ENCODE results near the gene RIN3.

Gene RIN3

GRCh38 chr14:92494512-92494911 lies 19.1 kb upstream of the RIN3 start:
- Mint-ChIP-seq H3K4me3 (no peak overlapping the region), H3K4me1 (no peaks in the 10 kb centered on the region), H3K9me3 (no peaks in the 10 kb centered on the region), H3K36me3 (no peaks in the 10 kb centered on the region), H3K27ac (no peak overlapping the region), H3K27me3 (no peaks in the 10 kb centered on the region)

- Mint-ChIP-seq H3K27me3 (no peaks in the 10 kb centered on the region), H3K36me3 (no peaks in the 10 kb centered on the region), H3K27ac (no peak overlapping the region), H3K9me3 (no peaks in the 10 kb centered on the region), H3K4me1 (no peaks in the 10 kb centered on the region), H3K4me3 (no peak overlapping the region)
Measured at GRCh38 chr14:92495027-92495426, 18.6 kb upstream of the RIN3 start.

GRCh38 chr14:92496191-92496857 lies 17.3 kb upstream of the RIN3 start:
- Mint-ChIP-seq H3K27me3 (no peaks in the 10 kb centered on the region), H3K4me3 (no peak overlapping the region), H3K27ac (no peak overlapping the region), H3K4me1 (no peaks in the 10 kb centered on the region), H3K9me3 (no peaks in the 10 kb centered on the region), H3K36me3 (no peaks in the 10 kb centered on the region)

- Mint-ChIP-seq H3K36me3 (no peaks in the 10 kb centered on the region), H3K27me3 (no peaks in the 10 kb centered on the region), H3K9me3 (no peaks in the 10 kb centered on the region), H3K27ac (peak overlapping the region; percentile 41), H3K4me1 (no peaks in the 10 kb centered on the region), H3K4me3 (no peak overlapping the region)
Measured at GRCh38 chr14:92497391-92497790, 16.2 kb upstream of the RIN3 start.

- Mint-ChIP-seq H3K4me1 (no peaks in the 10 kb centered on the region), H3K4me3 (no peak overlapping the region), H3K36me3 (no peaks in the 10 kb centered on the region)
Measured at GRCh38 chr14:92499234-92499633, 14.3 kb upstream of the RIN3 start.

GRCh38 chr14:92500491-92500941 lies 13.1 kb upstream of the RIN3 start:
- Mint-ChIP-seq H3K9me3 (no peaks in the 10 kb centered on the region), H3K27ac (no peak overlapping the region), H3K36me3 (no peaks in the 10 kb centered on the region), H3K4me3 (no peak overlapping the region), H3K27me3 (no peaks in the 10 kb centered on the region), H3K4me1 (no peaks in the 10 kb centered on the region)

More at GRCh38 chr14:92499234-92499633, 14.3 kb upstream of the RIN3 start:
- no peak overlapping the region for H3K27ac Mint-ChIP-seq
- no peaks in the 10 kb centered on the region for H3K9me3 Mint-ChIP-seq
- no peaks in the 10 kb centered on the region for H3K27me3 Mint-ChIP-seq

GRCh38 chr14:92501891-92502351 lies 11.7 kb upstream of the RIN3 start:
- H3K4me1 Mint-ChIP-seq, result peaks cover 5% of the 10 kb centered on the region
- H3K27me3 Mint-ChIP-seq, result no peaks in the 10 kb centered on the region
- no peaks in the 10 kb centered on the region for H3K9me3 Mint-ChIP-seq
- H3K27ac Mint-ChIP-seq, result no peak overlapping the region
- no peak overlapping the region for H3K4me3 Mint-ChIP-seq
- H3K36me3 Mint-ChIP-seq, result no peaks in the 10 kb centered on the region

- Mint-ChIP-seq H3K27me3 (no peaks in the 10 kb centered on the region), H3K27ac (no peak overlapping the region), H3K4me3 (no peak overlapping the region), H3K36me3 (no peaks in the 10 kb centered on the region), H3K9me3 (no peaks in the 10 kb centered on the region), H3K4me1 (peaks cover 12% of the 10 kb centered on the region)
Measured at GRCh38 chr14:92502541-92503286, 10.9 kb upstream of the RIN3 start.

- H3K27ac Mint-ChIP-seq, result no peak overlapping the region
- H3K36me3 Mint-ChIP-seq, result no peaks in the 10 kb centered on the region
- H3K9me3 Mint-ChIP-seq, result no peaks in the 10 kb centered on the region
- peaks cover 12% of the 10 kb centered on the region for H3K4me1 Mint-ChIP-seq
- H3K4me3 Mint-ChIP-seq, result no peak overlapping the region
- no peaks in the 10 kb centered on the region for H3K27me3 Mint-ChIP-seq
Measured at GRCh38 chr14:92503756-92504491, 9.7 kb upstream of the RIN3 start.

GRCh38 chr14:92505826-92506225 lies 7.8 kb upstream of the RIN3 start:
- Mint-ChIP-seq H3K27me3 (no peaks in the 10 kb centered on the region), H3K4me3 (no peak overlapping the region), H3K27ac (no peak overlapping the region), H3K4me1 (peaks cover 12% of the 10 kb centered on the region), H3K36me3 (no peaks in the 10 kb centered on the region), H3K9me3 (no peaks in the 10 kb centered on the region)

- Mint-ChIP-seq H3K27ac (no peak overlapping the region), H3K4me1 (peaks cover 12% of the 10 kb centered on the region), H3K9me3 (no peaks in the 10 kb centered on the region), H3K27me3 (no peaks in the 10 kb centered on the region), H3K36me3 (no peaks in the 10 kb centered on the region), H3K4me3 (no peak overlapping the region)
Measured at GRCh38 chr14:92506231-92506630, 7.3 kb upstream of the RIN3 start.

GRCh38 chr14:92507174-92507768 lies 6.3 kb upstream of the RIN3 start:
- Mint-ChIP-seq H3K27me3 (no peaks in the 10 kb centered on the region), H3K4me3 (no peak overlapping the region), H3K36me3 (no peaks in the 10 kb centered on the region), H3K4me1 (peaks cover 15% of the 10 kb centered on the region), H3K9me3 (no peaks in the 10 kb centered on the region), H3K27ac (no peak overlapping the region)

- H3K4me1 Mint-ChIP-seq, result peaks cover 32% of the 10 kb centered on the region
- H3K9me3 Mint-ChIP-seq, result no peaks in the 10 kb centered on the region
- no peaks in the 10 kb centered on the region for H3K36me3 Mint-ChIP-seq
- H3K27ac Mint-ChIP-seq, result no peak overlapping the region
- no peaks in the 10 kb centered on the region for H3K27me3 Mint-ChIP-seq
- H3K4me3 Mint-ChIP-seq, result no peak overlapping the region
Measured at GRCh38 chr14:92510972-92511371, 2.6 kb upstream of the RIN3 start.

- no peaks in the 10 kb centered on the region for H3K36me3 Mint-ChIP-seq
- peaks cover 33% of the 10 kb centered on the region for H3K4me1 Mint-ChIP-seq
- peak overlapping the region; percentile 18 for H3K27ac Mint-ChIP-seq
- no peaks in the 10 kb centered on the region for H3K9me3 Mint-ChIP-seq
- no peaks in the 10 kb centered on the region for H3K27me3 Mint-ChIP-seq
- no peak overlapping the region for H3K4me3 Mint-ChIP-seq
Measured at GRCh38 chr14:92511453-92512238, 1.9 kb upstream of the RIN3 start.

GRCh38 chr14:92512807-92513203 lies 776 bp upstream of the RIN3 start:
- H3K27me3 Mint-ChIP-seq, result no peaks in the 10 kb centered on the region
- H3K27ac Mint-ChIP-seq, result peak overlapping the region; percentile 23
- peak overlapping the region; percentile 67 for H3K4me3 Mint-ChIP-seq
- no peaks in the 10 kb centered on the region for H3K36me3 Mint-ChIP-seq
- H3K4me1 Mint-ChIP-seq, result peaks cover 33% of the 10 kb centered on the region
- no peaks in the 10 kb centered on the region for H3K9me3 Mint-ChIP-seq

Data from activated naive CD4-positive, alpha-beta T cell treated with anti-CD3 and anti-CD28 coated beads, Interleukin-2, amount 50 U/mL, for 24 hours (primary cell).